ENCODE measurements around the gene SEL1L. TPM values are rescaled to one million over a fixed set of nuclear protein-coding genes. Genes with fewer than 3 reads are reported as not detected.
A peak's percentile ranks its signal among the peaks of the same experiment; 100 is the strongest.

SEL1L gene
- total and polyA plus RNA-seq, 2 of the 13 experiments (the other 11 are each of a cell fraction or from before 2014, with no cell fraction given) = 15.3 to 61.0 TPM

- TF ChIP-seq, protein P1, sequence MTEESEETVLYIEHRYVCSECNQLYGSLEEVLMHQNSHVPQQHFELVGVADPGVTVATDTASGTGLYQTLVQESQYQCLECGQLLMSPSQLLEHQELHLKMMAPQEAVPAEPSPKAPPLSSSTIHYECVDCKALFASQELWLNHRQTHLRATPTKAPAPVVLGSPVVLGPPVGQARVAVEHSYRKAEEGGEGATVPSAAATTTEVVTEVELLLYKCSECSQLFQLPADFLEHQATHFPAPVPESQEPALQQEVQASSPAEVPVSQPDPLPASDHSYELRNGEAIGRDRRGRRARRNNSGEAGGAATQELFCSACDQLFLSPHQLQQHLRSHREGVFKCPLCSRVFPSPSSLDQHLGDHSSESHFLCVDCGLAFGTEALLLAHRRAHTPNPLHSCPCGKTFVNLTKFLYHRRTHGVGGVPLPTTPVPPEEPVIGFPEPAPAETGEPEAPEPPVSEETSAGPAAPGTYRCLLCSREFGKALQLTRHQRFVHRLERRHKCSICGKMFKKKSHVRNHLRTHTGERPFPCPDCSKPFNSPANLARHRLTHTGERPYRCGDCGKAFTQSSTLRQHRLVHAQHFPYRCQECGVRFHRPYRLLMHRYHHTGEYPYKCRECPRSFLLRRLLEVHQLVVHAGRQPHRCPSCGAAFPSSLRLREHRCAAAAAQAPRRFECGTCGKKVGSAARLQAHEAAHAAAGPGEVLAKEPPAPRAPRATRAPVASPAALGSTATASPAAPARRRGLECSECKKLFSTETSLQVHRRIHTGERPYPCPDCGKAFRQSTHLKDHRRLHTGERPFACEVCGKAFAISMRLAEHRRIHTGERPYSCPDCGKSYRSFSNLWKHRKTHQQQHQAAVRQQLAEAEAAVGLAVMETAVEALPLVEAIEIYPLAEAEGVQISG (CRISPR knock-in tag; IDR thresholded peaks at IDR 0.05) = no peak
- TF ChIP-seq ZNF605 (CRISPR knock-in tag; IDR thresholded peaks at IDR 0.05) (peak; percentile 70), ZNF709 (CRISPR knock-in tag; IDR thresholded peaks at IDR 0.05) (peak; percentile 69; the same call in 1 of the 2 replicates), HOXA5 (CRISPR knock-in tag; IDR thresholded peaks at IDR 0.05) (peak; percentile 45; the same call in 1 of the 2 replicates), ZNF788 (CRISPR knock-in tag; IDR thresholded peaks at IDR 0.05; ENCODE audit: borderline replicate concordance) (peak; percentile 38; the same call in 1 of the 2 replicates), IRF1 (CRISPR knock-in tag; IDR thresholded peaks at IDR 0.05; ENCODE audit: low read depth) (no peak), KLF12 (CRISPR knock-in tag; IDR thresholded peaks at IDR 0.05; ENCODE audit: borderline replicate concordance) (peak; percentile 28; the same call in 1 of the 2 replicates), FOXP1 (IDR thresholded peaks at IDR 0.05) (no peak), FOXP1 (CRISPR knock-in tag; IDR thresholded peaks at IDR 0.05) (no peak), ZFP1 (CRISPR knock-in tag; IDR thresholded peaks at IDR 0.05) (no peak), SAP130 (CRISPR knock-in tag; IDR thresholded peaks at IDR 0.05; ENCODE audit: low read depth) (peak; percentile 62), RAD21 (CRISPR knock-in tag; IDR thresholded peaks at IDR 0.05) (0 out of 2 replicates have a peak, but pooled peaks have one; percentile 21), REL (CRISPR knock-in tag; conservative IDR thresholded peaks at IDR 0.05) (peak; percentile 53; the same call in 1 of the 2 replicates), HHEX (CRISPR knock-in tag; IDR thresholded peaks at IDR 0.05) (no peak), ZNF724P (CRISPR knock-in tag; IDR thresholded peaks at IDR 0.05; ENCODE audit: borderline replicate concordance) (no peak), ATF7 (IDR thresholded peaks at IDR 0.05) (no peak), ATF7 (CRISPR knock-in tag; IDR thresholded peaks at IDR 0.05) (no peak), RELA (CRISPR knock-in tag; IDR thresholded peaks at IDR 0.05) (no peak), MAF1 (CRISPR knock-in tag; IDR thresholded peaks at IDR 0.05; ENCODE audit: borderline replicate concordance) (0 out of 2 replicates have a peak, but pooled peaks have one; percentile 64), SMAD1 (CRISPR knock-in tag; IDR thresholded peaks at IDR 0.05; ENCODE audit: borderline replicate concordance, low read depth) (no peak), ZNF75D (CRISPR knock-in tag; IDR thresholded peaks at IDR 0.05; ENCODE audit: borderline replicate concordance) (no peak; the same call in 1 of the 2 replicates), ZNF292 (CRISPR knock-in tag; IDR thresholded peaks at IDR 0.05; ENCODE audit: borderline replicate concordance, low read depth) (peak; percentile 86), ZNF232 (CRISPR knock-in tag; IDR thresholded peaks at IDR 0.05; ENCODE audit: borderline replicate concordance) (peak; percentile 62; the same call in 1 of the 2 replicates), ZBTB14 (CRISPR knock-in tag; IDR thresholded peaks at IDR 0.05) (peak; percentile 85)
- TF ChIP-seq, protein P2, sequence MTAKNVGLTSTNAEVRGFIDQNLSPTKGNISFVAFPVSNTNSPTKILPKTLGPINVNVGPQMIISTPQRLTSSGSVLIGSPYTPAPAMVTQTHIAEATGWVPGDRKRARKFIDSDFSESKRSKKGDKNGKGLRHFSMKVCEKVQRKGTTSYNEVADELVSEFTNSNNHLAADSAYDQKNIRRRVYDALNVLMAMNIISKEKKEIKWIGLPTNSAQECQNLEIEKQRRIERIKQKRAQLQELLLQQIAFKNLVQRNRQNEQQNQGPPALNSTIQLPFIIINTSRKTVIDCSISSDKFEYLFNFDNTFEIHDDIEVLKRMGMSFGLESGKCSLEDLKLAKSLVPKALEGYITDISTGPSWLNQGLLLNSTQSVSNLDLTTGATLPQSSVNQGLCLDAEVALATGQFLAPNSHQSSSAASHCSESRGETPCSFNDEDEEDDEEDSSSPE (CRISPR knock-in tag; IDR thresholded peaks at IDR 0.05) = 0 out of 2 replicates have a peak, but pooled peaks have one; percentile 24
These were observed 98.0 kb downstream of the SEL1L start (continued) for GRCh38 chr14:81435391-81436295.
